Head of caudate nucleus (tissue), 42 donors: ENCODE results near the gene REEP6.
A peak's percentile ranks its signal among the peaks of the same experiment; 100 is the strongest.

Source experiments
- DNase-seq, 42 donors: peaks; one replicate each; pipeline versions ENCODE4 v3.0.0 to v3.0.0-alpha.2; 2020 to 2021; ENCODE audit warnings: mixed read lengths in 7 of 42
- intact Hi-C: fragments of 100-400 bp; cut with DNase I; formaldehyde crosslinking; loops from one replicate; pipeline ENCODE4 v1.15.0; 2022

Gene REEP6

DNA sequence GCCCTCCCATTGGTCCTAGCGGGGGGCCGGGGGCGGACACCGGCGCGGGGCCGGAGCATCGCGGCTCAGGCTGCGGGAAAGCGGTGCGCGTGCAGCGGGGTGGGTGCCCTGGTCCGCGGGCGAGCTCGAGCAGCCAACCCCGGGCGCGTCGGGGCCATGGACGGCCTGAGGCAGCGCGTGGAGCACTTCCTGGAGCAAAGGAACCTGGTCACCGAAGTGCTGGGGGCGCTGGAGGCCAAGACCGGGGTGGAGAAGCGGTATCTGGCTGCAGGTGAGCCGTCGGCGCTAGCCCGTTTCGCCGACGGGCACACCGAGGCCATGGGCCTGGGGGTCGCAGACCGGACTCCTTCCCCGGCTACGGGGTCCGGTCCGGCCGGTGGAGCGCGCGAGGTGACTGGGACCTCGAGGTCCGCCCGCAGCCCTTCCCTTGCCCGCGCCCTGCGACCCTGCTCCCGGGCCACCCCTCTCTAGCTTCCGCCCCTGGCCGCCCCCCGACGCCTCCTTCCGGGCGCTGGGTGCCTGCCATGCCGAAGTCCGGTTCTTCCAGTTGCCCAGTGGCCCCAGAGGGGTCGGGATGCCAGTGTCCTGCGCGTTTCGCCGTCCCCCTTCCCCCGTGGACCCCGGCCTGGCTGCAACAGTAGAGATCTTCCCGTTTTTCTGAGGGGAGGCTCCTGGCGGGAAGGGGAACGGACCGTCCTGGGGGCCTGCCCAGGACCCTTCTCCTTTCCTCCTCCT is at the start of gene REEP6:
REEP6 (plus strand) TSS at position 68 of the 735 bp plus-strand sequence; CDS start at position 157, 89 bp downstream.
- no peak for DNase-seq
- intact Hi-C loops: loop anchor here (2.0 kb wide), 1 partner anchor 18 kb away; no protein-coding TSS in a partner anchor

DNA sequence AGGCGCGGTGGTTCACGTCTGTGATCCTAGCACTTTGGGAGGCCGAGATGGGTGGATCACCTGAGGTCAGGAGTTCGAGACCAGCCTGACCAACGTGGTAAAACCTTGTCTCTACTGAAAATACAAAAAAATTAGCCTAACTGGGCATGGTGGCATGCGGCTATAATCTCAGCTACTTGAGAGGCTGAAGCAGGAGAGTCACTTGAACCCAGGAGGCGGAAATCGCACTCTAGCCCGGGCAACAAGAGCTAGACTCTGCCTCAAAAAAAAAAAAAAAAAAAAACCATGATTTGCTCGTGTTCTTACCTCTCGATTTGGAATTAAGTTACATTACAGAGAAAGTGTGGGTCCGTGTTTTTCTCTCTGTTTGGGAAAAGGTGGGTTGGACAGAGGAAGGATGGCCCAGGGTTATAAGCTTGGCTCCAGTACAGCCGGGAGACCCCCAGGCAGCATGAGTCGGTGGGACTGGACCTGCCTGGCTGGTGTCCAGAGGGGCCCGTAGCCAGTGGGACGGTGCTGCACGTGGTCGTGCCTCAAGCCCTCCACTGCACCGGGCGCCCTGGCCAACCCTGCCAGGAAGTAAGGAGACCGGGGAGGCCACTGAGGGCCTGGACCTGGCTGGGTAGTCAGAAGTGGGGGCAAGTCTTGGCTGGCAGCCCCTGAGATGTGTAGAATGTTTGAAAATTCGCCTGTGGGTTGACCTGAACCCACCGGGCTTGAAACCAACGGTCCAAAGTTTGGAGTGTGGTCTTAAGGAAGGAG is 49.1 kb upstream of the REEP6 start:
- intact Hi-C loops: loop anchor here (5.0 kb wide), 1 partner anchor 35 kb away; the partner anchor contains the start of gene DAZAP1
- no peak for DNase-seq

DNA sequence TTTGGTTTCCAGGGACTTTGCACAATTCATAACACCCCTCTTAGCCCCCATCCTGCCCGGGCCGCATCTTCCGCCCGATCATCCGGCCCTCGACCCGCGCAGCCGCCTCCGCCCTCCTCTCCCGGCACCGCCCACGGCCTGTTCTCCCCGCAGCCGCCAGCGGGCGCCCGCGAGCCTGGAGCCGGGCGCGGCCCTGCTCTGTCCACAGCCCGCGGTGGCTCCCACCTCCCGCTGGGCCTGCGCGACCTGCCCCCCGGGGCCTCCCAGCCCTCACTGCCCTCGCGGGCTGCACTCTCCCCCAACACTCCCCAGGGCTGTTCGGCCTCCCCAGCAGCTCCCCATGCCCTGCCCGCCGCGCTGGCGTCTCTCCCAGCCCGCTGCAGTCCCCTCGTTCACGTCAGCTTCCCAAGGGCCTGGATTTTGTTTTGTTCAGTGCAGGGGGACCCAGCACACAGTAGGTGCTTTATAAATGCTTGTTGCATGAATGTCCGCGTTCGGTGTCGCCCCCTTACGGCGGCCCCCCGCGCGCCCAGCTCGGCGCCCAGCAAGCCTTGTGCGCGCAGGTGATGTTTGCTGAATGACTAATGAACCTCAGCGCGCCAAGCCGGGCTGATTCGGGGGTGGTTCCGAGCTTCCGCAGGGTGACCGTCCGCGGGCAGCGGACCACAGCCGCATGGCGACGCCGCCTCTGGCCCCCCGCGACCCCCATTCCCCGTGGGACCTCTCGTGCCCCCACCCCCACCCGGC is 45.6 kb upstream of the REEP6 start:
- intact Hi-C loops: no loop called here

DNA sequence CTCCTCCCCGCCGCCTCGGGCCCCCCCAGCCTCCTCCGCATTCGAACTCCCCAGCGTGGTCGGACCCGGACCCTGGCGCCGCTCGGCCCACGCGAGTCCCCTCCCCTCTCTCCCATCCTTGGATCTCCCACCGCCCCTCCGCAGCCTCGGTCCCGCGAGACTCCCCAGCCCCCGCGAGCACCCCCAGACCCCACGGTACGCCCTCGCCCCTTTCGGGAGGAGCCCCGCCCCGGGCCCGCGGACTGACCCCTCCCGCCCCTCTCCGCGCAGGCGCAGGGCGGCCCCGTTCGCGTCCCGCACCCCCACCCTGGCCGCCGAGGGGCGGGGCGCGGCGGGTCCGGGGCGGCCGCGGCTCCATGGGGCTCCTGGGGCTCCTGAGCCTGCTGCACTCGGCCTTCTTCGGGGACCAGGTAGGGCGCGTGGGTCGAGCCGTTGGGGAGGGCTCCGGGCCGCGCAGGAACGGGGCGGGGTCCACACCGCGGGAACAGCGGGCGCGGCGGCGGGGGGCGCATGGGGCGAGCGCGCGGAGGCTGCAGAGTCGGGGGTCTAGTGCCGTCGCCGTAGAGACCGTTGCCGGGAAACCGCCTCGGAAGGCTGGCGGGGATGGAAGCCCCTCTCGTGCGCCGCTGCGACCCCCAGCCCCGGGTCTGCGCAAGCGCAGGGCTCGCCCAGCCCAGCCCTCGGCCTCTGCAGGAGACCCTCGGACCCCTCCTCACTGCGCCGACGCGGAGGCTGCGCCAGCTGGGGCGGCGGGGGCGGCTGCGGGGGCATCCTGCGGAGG is 44.9 kb upstream of the REEP6 start:
- intact Hi-C loops: no loop called here
- peak in 39 of 42 donors; percentile 55 to 86 (median 72) for DNase-seq

More for the DNA sequence above, 45.6 kb upstream of the REEP6 start:
- DNase-seq: peak in 40 of 42 donors; percentile 62 to 89 (median 80)

DNA sequence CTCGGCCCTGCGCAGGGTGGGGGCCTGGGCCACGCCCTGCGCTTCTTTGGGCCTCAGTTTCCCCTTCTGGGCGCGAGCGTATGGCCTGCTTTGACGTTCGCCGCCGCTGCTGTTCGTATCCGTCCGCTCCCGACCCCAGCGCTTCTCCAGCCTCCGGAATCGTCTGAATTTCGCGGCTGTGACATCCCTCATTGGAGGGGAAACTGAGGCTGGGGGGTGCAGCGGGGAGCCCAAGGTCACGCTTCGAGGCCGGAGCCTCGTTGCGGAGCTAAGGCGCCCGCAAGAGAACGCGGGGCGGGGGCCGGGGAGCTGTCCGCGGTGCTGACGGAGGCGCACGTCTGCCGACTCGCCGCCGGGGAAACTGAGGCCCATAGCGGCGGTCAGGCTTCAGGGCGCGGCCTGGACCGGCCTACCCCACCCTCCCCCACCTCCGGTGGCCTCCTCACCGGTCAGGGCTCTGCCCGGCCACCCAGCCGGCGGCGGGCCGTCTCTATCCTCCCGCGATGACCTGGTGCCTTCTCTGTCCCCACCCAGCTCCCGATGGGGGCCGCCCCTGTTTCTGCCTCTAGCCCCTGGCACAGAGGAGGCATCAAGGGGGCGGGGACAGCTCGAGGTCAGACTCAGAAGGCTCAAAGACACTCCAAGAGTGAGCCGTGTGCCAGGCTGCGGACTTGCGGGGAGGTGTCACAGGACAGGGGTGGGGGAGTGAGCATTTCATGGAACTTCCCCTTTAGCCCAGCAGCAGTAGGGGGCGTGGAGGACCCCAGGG is 44.1 kb upstream of the REEP6 start:
- intact Hi-C loops: no loop called here
- peak in 5 of 42 donors; percentile 36 to 69 (median 48) for DNase-seq

DNA sequence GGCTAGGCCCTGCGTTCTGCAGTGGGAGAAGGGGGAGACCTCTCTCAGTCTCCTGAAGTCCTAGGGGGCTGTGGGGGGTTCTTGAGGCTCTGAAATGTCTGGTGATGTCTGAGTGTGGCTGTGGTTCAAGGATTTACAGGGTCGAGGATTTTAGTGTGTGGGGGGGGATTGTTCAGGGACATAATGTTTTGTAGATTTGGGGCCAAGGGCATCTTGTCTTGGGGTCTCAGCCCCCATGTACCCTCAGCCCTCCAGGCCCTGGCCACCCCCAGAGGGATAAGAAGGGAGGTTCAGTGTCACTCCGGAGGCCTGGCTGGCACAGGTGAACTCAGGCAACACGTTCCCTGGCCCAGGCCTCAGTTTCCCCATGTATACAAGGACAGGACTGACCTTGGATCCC is 43.5 kb upstream of the REEP6 start:
- no peak for DNase-seq
- intact Hi-C loops: no loop called here

DNA sequence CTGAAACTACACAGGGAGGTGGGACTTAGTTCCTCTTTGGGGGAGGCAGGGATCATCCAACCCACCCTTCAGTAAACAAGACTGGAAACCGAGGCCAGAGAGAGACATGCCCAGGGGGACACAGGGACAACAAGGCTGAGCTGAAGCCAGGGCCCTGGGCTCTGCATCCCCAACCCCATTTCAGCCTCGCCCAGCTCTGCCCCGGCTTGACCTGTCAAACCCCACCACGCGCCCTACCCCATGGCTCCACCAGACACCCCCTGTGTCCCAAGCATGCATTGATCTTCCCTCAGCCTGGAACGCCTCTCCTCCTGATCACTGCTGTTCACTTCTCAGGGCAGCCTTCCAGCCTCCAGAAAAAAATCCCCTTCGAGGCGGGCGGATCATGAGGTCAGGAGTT is 43.0 kb upstream of the REEP6 start:
- intact Hi-C loops: no loop called here
- no peak for DNase-seq

DNA sequence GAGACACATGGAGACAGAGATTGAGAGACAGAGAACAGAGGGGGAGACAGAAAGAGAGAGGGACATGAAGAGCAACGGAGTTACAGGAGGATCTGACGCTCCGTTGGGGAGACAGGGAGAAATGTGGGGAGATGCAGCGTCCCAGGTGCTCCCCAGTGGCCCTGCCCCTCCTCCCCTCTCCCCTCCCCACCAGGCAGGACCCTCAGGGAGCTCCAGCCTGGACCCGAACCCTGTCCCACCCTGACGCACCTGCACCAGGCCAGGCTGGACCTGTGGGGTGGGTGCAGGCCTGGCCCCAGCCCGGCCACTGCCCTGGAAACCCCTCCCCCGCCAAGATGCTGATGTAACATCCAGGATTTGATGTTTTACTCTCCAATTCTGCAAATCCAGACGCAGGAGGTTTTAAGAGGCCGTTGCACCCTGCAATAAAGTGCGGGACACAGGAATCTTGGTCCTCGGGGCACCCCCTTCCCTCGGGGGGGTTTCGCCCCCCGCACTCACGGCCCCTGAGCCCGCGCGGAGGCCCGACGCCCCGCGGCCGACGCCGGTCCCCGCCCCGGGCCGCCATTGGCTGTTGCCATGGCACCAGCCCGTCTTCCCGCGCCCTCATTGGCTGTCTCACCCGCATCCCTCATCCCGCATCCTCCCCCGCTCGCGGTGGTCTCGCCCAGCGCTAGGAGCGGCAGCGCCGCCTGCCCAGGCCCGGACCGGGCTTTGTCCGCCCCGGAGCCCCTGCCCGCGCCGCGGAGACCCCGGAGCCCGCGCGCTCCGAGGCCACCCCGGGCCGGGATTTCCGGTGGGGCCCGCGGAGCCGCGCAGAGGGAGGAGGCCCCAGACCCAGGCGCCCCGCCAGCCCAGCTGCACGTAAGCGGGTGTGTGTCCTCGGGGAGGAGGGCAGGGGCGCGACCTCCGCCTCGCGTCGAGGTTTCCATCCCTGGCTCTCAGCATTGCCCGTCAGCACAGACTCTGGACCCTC is 41.2 kb upstream of the REEP6 start, which contains the start of gene APC2:
APC2 (plus strand) TSS at position 655 of the 976 bp plus-strand sequence. CDS start 2,881 bp downstream, outside the sequence.
- intact Hi-C loops: no loop called here

DNA sequence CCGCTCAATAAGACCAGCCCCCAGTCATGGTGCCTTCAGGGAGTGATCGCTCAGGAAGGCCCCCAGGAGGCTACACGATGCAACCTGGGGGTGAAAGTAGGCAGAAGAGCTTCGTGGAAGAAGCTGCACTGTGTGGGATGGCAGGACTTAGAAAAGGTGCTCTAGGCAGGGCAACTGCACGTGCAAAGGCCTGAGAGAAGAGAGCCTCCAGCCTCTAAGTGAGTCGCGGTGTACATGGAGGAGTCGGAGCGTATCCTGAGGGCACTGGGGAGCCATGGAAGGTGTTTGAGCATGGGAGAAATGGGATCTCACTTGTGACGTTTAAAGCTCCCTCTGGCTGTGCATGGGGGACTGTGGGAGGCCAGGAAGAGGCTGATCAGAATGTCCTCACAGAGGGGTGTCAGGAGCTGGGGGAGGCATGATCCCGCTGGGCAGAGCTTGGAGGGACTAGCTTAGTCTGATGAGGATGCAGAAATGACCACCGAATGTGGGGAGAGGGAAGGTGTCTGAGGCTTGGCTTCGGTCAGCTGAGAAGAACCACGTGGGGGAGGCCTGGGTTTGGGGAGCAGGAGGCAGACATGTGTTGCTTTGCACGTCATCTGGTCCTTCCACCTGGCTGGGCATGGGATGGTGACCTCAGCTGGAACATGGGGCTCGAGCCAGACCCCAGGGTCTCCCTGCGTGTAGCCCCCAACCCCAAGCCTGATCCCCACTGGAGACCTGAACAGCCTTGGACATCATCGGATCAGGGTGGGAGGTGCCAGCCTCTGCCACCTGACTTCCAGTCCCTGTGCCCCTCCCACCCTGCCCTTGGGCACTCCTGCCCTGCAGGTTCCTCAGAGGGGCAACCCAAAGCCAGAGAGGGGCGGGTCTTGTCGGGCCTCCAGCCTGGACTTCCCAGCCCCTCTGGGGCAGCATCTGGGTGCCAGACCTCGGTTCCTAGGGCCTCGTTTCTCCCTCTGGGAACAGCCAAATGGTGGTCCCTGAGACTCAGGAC is 39.9 kb upstream of the REEP6 start:
- DNase-seq: peak in 23 of 42 donors; percentile 34 to 80 (median 57)
- intact Hi-C loops: no loop called here

More for the DNA sequence above, 41.2 kb upstream of the REEP6 start, which contains the start of gene APC2:
- peak; percentile 79 to 97 (median 94) for DNase-seq

DNA sequence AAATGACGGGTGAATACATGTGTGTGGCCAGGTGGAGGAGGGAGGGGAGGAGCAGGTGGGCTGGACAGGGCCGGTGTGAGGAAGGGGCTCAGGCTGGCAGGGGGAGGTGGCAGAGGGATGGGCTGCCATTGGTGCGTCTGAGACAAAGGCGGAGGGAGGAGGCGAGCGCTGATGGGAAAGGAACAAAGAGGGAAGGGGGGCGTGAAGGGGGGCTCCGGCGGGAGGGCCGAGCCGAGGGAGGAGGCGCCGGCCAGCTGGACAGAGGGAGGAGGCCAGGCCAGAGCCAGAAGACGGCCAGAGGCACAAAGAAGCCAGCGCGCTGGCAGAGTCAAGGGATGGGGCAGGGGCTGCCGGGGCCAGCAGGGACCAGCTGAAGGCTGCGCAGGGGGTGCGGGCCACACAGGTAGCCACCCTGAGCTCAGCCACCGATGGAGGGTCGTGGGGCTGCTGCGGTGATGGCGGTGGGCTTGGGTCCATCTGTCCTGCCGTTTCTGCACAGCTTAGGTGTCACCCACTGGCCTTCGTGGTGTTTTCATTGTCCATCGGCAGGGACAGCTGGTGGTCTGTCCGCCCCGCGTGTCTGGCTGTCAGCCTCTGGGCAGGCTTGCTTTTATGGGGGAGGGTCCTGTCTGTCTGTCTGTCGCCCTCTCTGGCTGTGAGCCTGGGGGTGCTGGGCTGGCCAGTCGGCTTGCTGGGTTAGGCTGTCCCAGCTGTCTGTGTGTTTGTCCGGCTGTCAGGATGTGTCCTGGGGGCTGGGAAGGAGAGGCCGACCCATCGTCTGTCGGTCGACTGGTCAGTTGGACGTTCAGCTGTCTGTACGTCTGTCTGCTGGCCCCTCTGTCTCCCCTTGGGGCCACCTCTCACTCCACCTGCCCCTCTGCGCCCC is 38.8 kb upstream of the REEP6 start:
- peak; percentile 63 to 94 (median 82) for DNase-seq
- intact Hi-C loops: no loop called here

DNA sequence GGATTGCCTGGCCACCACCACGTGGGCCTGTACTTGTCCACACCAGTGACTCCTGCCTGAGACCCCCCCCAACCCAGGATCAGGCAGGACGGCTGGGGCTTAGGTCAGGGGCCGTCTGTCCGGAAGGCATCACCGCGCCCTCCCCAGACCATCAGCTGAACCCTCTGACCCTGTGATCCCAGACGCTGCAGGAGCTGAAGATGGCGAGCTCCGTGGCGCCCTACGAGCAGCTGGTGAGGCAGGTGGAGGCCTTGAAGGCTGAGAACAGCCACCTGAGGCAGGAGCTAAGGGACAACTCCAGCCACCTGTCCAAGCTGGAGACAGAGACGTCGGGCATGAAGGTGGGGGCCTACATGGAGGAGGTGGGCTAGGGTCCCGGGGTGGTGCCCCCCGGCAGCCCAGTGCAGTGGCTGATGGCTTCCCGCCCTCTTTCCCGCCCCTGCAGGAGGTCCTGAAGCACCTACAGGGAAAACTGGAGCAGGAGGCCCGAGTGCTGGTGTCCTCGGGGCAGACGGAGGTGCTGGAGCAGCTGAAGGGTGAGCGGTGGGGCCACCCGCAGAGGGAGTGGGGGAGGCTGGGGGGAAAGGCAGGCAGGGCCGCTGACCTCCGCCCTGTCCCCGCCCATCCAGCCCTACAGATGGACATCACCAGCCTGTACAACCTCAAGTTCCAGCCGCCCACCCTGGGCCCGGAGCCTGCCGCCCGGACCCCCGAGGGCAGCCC is 38.0 kb upstream of the REEP6 start:
- intact Hi-C loops: no loop called here
- DNase-seq: peak in 3 of 42 donors; percentile 26 to 42 (median 37)

DNA sequence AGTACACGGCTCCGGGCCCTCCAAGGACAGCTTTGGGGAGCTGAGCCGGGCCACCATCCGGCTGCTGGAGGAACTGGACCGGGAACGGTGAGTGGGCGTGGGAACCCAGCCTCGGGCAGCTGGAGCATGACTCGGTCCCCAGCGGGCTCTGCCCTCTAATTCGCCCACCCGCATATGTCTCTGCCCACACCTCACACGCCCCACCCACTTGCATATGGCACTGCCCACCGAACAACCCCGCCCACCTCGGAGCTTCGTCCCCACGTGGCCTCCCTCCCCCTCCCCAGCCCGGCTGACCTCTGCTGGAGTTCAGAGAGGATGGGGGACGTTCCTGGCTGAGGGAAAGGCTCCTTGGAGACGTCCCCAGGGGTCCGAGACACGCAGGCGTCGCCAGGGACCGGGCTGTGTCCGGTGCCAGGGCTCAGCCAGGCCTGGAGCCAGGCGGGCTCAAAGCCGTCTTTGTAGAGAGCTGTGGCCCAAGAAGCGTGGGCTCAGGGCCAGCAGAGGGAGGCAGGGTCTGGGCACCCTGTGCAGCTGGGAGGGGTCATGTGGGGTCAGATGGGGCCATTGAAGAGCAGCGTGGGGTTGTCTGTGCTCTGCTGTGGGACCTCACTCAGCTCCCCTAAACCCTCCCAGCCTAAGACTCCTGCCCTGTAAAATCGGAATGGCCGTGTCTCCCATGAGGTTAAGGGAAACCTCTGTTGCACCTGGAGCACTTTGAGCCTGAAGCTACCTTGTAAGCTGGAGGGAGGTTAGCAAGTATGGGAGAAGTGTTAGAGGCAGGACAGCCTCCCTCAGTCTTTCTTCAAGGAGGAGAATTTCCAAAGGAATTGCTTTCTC is 37.2 kb upstream of the REEP6 start:
- peak; percentile 92 to 99 (median 96) for DNase-seq

DNA sequence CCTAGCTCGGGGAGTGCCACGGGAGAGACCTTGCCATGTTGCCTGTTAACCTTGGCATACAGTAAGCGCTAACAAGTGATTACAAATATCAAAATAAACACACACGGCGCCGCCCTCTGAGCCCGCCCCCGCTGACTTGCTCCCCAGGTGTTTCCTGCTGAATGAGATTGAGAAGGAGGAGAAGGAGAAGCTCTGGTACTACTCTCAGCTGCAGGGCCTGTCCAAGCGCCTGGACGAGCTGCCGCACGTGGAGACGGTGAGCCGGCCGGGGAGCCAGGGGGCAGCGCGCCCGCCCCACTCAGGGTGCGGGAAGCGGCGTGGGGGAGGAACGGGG is 36.0 kb upstream of the REEP6 start:
- DNase-seq: no peak
- intact Hi-C loops: no loop called here

More for the DNA sequence above, 37.2 kb upstream of the REEP6 start:
- intact Hi-C loops: no loop called here
